Activated effector memory CD4-positive, alpha-beta T cell treated with anti-CD3 and anti-CD28 coated beads, Interleukin-2, amount 50 U/mL, for 16 hours (primary cell): Measurements from ENCODE around the gene C2CD2.
A peak's percentile ranks its signal among the peaks of the same experiment; 100 is the strongest.
"Not testable (repeated sequence)": the region's sequence is repeated elsewhere in the genome, so short reads cannot be mapped to it uniquely, and the experiment has no call there.

ENCODE experiments used
- DNase-seq: peaks from one replicate; pipeline ENCODE4 v3.0.0-alpha.2; 2020

Gene C2CD2

GRCh38 chr21:41956926-41957729 lies 3.3 kb upstream of the C2CD2 start:
- DNase-seq, result peak; percentile 54

- no peak for DNase-seq
These were observed 1.7 kb upstream of the C2CD2 start for GRCh38 chr21:41955516-41955915.

- DNase-seq, result no peak
These were observed 1.1 kb upstream of the C2CD2 start for GRCh38 chr21:41954654-41955499.

GRCh38 chr21:41953249-41953830 lies 478 bp downstream of the C2CD2 start:
- DNase-seq, result no peak

- no peak for DNase-seq
These were observed 1.1 kb downstream of the C2CD2 start for GRCh38 chr21:41952568-41953248.

GRCh38 chr21:41951876-41952567 lies 1.8 kb downstream of the C2CD2 start:
- DNase-seq, result no peak

GRCh38 chr21:41950941-41951351 lies 2.9 kb downstream of the C2CD2 start:
- no peak for DNase-seq

GRCh38 chr21:41949631-41950030 lies 4.2 kb downstream of the C2CD2 start:
- not testable (repeated sequence) for DNase-seq

GRCh38 chr21:41948901-41949300 lies 4.9 kb downstream of the C2CD2 start:
- no peak for DNase-seq

GRCh38 chr21:41948078-41948895 lies 5.5 kb downstream of the C2CD2 start:
- no peak for DNase-seq

GRCh38 chr21:41945982-41946381 lies 7.8 kb downstream of the C2CD2 start:
- no peak for DNase-seq

GRCh38 chr21:41943851-41944250 lies 10.0 kb downstream of the C2CD2 start:
- DNase-seq, result no peak

- no peak for DNase-seq
These were observed 11.4 kb downstream of the C2CD2 start for GRCh38 chr21:41942457-41942856.

- DNase-seq, result no peak
These were observed 11.9 kb downstream of the C2CD2 start for GRCh38 chr21:41941941-41942340.

- no peak for DNase-seq
These were observed 13.4 kb downstream of the C2CD2 start for GRCh38 chr21:41940431-41940830.

- DNase-seq, result no peak
These were observed 14.4 kb downstream of the C2CD2 start for GRCh38 chr21:41939391-41939790.

- no peak for DNase-seq
These were observed 20.3 kb downstream of the C2CD2 start for GRCh38 chr21:41933313-41934079.

- no peak for DNase-seq
These were observed 21.1 kb downstream of the C2CD2 start for GRCh38 chr21:41932576-41933312.

- no peak for DNase-seq
These were observed 21.6 kb downstream of the C2CD2 start for GRCh38 chr21:41932191-41932575.

- no peak for DNase-seq
These were observed 22.8 kb downstream of the C2CD2 start for GRCh38 chr21:41931041-41931451.
